K562 treated with DMSO at 1 percent for 24 hours (cell line): ENCODE results near the gene ZNF766. TPM values are rescaled to one million over a fixed set of nuclear protein-coding genes. Genes with fewer than 3 reads are reported as not detected.

Experiments used
- total RNA-seq: library from RNA; unstranded; fragments of 300-600 nt; gene quantifications from 2 replicates; pipeline ENCODE4 v1.2.3, GENCODE V29; 2022; ENCODE audit warnings: low read depth; ENCODE audit not compliant: insufficient read depth

Gene ZNF766
- 2.9 and 4.0 TPM in 2 replicates for total RNA-seq

DNA sequence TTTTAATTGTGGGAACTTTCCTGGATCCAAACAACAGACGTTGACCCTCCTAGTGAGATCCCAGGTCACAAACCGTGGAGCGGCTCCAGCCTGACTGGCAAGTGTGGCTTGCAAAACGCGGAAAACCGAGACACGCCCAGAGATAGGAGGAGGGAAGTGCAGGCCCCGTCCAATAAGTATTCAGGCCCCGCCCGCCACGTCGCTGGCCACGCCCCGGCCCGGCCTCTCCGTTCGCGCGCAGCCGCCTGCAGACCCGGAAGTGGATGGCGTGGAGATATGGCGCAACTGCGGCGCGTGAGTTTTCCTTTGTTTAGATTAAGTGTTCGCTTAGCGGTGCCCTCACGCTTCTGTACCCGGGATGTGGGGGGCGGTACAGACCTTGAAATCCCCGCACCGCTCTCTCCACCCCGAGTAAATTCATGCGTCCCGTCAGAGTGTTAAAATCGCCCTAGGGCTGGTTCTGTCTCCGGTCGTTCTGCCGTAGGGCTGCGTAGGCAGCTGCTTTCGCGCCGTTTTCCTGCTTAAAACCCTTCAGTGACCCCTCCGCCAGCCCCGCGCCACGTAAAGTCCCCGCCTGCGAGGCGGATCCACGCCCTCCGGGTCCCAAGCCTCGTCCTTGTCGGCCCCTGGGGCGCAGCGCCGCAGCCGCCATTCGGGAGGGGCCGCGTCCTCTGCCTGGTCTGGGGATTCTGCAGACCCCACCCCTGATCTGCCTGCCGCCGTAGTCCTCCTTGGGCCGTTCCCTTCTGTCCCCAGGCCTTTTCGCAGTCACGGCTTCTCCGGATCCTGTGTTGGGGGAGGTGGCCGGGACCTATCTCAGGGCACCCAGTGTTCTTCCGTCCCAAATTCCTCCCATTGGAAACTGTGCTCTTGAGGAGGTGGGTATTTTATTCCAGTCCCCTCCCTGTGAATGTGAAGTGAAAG is at the start of gene ZNF766:
Gene ZNF766, plus strand, starts transcription at position 250 of the 924 bp plus-strand sequence. Its CDS starts 27 bp downstream, at position 277.

DNA sequence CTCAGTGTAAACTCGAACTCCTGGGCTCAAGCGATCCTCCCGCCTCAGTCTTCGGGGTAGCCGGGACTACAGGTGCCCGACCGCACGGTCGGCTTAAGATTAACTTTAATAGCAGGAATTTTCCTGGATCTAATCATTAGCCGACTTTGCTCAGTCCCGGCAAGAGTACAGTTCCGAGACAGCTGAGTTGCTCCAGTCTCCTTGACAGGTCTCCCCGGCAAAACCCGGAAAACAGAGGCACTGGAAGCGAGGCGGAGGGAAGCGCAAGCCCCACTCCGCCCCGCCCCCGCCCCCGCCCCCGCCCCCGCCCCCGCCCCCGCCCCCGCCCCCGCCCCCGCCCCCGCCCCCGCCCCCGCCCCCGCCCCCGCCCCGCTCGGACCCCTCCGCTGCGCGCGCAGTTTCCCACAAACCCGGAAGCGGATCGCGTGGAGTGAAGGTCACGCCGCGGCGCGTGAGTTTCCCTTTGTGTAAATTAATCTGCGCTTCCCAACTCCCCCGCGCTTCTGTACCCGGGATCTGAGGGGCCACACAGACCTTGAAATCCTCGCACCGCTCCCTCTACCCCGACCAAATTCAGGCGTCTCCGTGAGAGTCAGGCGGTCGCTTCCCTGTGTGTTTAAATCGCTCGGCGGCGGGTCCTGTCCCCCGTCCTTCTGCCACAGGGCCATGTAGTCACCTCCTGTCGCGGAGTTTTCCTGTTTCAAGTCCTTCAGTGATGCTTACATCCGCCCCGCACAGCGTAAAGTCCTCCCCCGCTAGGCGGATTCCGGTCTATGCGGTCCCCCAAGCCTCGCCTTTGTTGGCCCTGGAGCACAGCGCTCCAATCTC is 27.6 kb downstream of the ZNF766 start, which contains the start of gene ZNF480:
Gene ZNF480, plus strand, starts transcription at position 397 of the 828 bp plus-strand sequence. CDS start 3,244 bp downstream, outside the sequence.

DNA sequence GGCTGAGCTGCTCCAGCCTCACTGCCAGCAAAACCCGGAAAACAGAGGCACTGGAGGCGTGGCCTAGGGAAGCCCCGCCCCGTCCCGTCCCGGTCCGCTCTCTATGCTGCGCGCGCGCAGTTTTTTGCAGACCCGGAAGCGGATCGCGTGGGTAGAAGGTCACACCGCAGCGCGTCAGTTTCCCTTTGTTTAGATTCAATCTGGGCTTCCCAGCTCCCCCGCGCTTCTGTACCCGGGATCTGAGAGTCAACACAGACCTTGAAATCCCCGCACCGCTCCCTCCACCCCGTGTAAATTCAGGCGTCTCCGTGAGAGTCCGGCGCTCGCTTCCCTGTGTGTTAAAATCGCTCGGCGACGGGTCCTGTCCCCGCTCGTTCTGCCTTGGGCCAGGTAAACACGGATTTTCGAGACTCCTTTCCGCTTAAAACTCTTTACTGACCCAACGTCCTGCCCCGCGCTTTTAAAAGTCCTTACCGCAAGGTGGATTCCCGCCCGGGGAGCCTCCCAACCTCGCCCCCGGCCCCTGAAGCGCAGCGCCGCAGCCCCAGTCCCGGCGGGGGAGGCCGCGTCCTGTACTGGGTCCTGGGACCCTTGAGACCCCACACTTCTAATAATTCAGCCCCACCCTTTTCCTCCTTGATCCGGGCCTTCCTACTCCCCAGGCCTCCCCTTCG is 66.9 kb downstream of the ZNF766 start, which contains the start of gene ZNF610:
Gene ZNF610, plus strand, starts transcription at position 127 of the 674 bp plus-strand sequence. CDS start 12,930 bp downstream, outside the sequence.

Other genes with a start within 250 kb of the ZNF766 start
- gene ZNF614, start 241.2 kb upstream of the ZNF766 start, total RNA-seq: 2.6 and 3.5 TPM in 2 replicates
- gene ZNF432, start 220.7 kb upstream of the ZNF766 start, total RNA-seq: 1.7 and 2.7 TPM in 2 replicates
- 3.5 and 4.8 TPM in 2 replicates for gene ZNF841, start 173.8 kb upstream of the ZNF766 start, total RNA-seq
- 5.3 and 5.9 TPM in 2 replicates for gene ZNF616, start 129.6 kb upstream of the ZNF766 start, total RNA-seq
- 0.54 and 0.94 TPM in 2 replicates for gene ZNF836, start 98.0 kb upstream of the ZNF766 start, total RNA-seq
- 143 and 145 TPM in 2 replicates for gene PPP2R1A, start 79.5 kb upstream of the ZNF766 start, total RNA-seq
- gene ZNF480, start 27.6 kb downstream of the ZNF766 start, total RNA-seq: 2.6 and 6.0 TPM in 2 replicates
- not detected in 2 replicates for gene ZNF610, start 66.7 kb downstream of the ZNF766 start, total RNA-seq
- not detected in 2 replicates for gene ZNF880, start 100.3 kb downstream of the ZNF766 start, total RNA-seq
- 0.82 and 0.93 TPM in 2 replicates for gene ZNF528, start 128.3 kb downstream of the ZNF766 start, total RNA-seq
- gene ZNF534, start 159.6 kb downstream of the ZNF766 start, total RNA-seq: 0.50 TPM in 1 of 2 replicates, not detected in the other
- not detected in 2 replicates for gene ZNF578, start 184.0 kb downstream of the ZNF766 start, total RNA-seq